PFSK-1 (cell line): ENCODE data around the gene INTS15.

Experiments
- FOXP2 ChIP-seq: optimal IDR thresholded peaks from 2 replicates; pipeline ENCODE3; 2011; ENCODE audit warnings: borderline replicate concordance, control low read depth, inconsistent platforms; ENCODE audit not compliant: insufficient read depth; ENCODE audit errors: extremely low read length, extremely low read depth
- POLR2AphosphoS5 ChIP-seq: IDR thresholded peaks from 2 replicates; pipeline ENCODE4 v1.6.1; 2012; ENCODE audit warnings: low read depth, mild to moderate bottlenecking, control low read depth, low read length, moderate library complexity
- REST ChIP-seq, 2 experiments: IDR thresholded peaks; 2 replicates each; pipeline versions ENCODE4 v1.6.1 to v1.8.0; 2011 to 2012; ENCODE audit warnings: low read depth in 2 of 2, low read length in 2 of 2, control low read depth in 1 of 2, inconsistent platforms in 1 of 2, mild to moderate bottlenecking in 1 of 2, moderate library complexity in 1 of 2; ENCODE audit not compliant: insufficient read depth in 1 of 2
- SIN3A ChIP-seq: IDR thresholded peaks from 2 replicates; pipeline ENCODE4 v1.6.1; 2012; ENCODE audit warnings: mild to moderate bottlenecking, low read length, moderate library complexity, borderline replicate concordance; ENCODE audit not compliant: insufficient read depth
- TAF1 ChIP-seq: IDR thresholded peaks from 2 replicates; pipeline ENCODE4 v1.6.1; 2012; ENCODE audit warnings: low read length, control low read depth, borderline replicate concordance; ENCODE audit not compliant: insufficient read depth

The INTS15 gene

DNA sequence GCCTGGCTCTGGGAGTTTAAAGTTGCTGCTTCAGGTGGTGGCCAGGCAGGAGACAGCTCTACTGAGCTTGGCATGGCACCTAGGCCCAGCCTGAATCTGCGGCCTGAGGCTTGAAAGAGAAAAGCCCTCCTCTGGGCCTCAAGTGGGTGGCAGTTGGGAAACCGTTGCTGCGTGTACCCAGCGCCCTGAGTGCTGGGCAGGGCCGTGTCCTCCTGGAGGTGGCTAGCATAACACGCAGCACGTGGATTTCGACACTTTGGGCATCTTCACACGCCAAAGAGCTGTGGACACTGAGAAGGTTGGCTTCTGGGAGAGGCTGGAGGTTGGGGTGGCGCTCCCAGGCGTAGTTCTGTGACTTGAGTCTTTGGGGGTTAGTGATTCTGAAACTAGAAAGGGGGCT is 49.8 kb downstream of the INTS15 start:
- TF ChIP-seq SIN3A (no peak), FOXP2 (no peak), TAF1 (no peak), REST (IDR thresholded peaks at IDR 0.05; ENCODE audit: insufficient read depth in 1 of 2, low read depth in 2 of 2, low read length in 2 of 2) (no peak), POLR2AphosphoS5 (no peak)

GRCh38 chr7:6640246-6640721 is 50.5 kb downstream of the INTS15 start:
- TF ChIP-seq FOXP2 (no peak), REST (IDR thresholded peaks at IDR 0.05; ENCODE audit: insufficient read depth in 1 of 2, low read depth in 2 of 2, low read length in 2 of 2) (no peak), SIN3A (no peak), POLR2AphosphoS5 (no peak), TAF1 (no peak)

DNA sequence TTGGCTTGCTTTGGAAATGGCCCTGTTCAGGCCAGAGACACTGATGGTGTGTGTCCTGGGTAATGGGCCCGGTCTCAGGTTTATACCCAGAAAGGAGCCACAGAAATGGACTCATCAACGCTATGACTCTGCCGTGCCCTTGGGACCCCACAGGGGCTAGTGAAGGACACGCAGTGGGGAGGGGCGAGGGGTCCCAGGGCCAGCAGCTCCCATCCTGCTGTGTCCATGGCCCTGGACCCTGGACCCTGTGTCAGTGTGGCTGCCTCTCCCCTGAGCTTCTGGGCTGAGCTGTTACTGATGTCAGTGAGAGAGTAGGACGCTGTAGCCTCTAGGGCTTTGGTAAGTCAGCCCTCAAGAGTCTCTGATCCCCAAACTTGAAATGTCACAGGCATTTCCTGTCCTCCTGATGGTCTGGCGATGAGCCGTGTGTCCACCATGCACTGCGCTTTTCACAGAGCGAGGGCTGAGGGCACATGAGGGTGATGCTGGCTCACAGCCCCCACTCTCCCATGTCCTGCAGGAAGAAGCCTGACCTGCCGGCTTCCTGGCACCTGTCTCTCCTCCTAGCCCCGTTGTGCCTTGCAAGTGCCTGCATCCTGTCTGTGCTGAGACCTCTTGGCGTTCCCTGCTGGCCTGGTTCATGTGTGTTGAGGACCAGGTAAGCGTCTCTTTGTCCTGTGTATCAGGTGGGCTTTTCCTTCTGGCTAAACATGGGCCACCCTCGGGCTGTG is 51.6 kb downstream of the INTS15 start:
- TF ChIP-seq TAF1 (no peak), POLR2AphosphoS5 (no peak), FOXP2 (no peak), REST (IDR thresholded peaks at IDR 0.05; ENCODE audit: insufficient read depth in 1 of 2, low read depth in 2 of 2, low read length in 2 of 2) (no peak), SIN3A (no peak)

DNA sequence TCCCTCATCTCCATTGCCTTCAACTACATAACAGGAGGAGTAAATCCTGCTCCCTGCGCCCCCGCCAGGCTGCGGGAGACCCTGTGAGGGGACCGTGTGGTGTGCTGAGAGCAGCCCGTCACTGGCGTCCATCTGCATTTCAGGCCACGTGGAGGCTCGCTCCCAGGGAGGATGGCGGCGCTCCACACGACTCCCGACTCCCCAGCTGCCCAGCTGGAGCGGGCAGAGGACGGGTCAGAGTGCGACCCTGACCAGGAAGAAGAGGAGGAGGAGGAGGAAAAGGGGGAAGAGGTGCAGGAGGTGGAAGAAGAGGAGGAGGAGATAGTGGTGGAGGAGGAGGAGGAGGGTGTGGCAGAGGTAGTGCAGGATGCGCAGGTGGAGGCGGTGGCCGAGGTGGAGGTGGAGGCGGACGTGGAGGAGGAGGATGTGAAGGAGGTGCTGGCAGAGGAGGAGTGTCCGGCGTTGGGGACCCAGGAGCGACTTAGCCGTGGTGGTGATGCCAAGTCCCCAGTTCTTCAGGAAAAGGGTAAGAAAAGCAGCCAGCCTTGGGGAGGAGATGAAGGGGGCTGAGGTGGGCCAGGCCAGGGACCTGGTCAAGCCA is 52.5 kb downstream of the INTS15 start:
- TF ChIP-seq SIN3A: no peak
- TF ChIP-seq REST (IDR thresholded peaks at IDR 0.05; ENCODE audit: insufficient read depth in 1 of 2, low read depth in 2 of 2, low read length in 2 of 2): no peak
- no peak for TF ChIP-seq TAF1
- no peak for TF ChIP-seq POLR2AphosphoS5
- no peak for TF ChIP-seq FOXP2
